HCT116 (cell line): ENCODE data around the gene MT3. TPM values are rescaled to one million over a fixed set of nuclear protein-coding genes. Genes with fewer than 3 reads are reported as not detected.

ENCODE experiments used
- ATAC-seq: fragments of 200-7000 bp; cut with Tn5 transposase; 2 replicates; pipeline ENCODE4 v1.9.1; 2020; ENCODE audit warnings: mild to moderate bottlenecking, moderate library complexity
- BruUV-seq: library from RNA; stranded (reverse); fragments of 400-500 nt; replicated peaks from 2 replicates; lab custom pipeline; 2021; lab: Mats Ljungman, UMichigan
- CTCF ChIA-PET: fragments of 300-600 bp; sonication (Branson Sonifier 250); formaldehyde crosslinking; loops from one replicate; lab custom pipeline; 2021; ENCODE audit warnings: antibody characterized with exemption; lab: Charles Lee
- POLR2A ChIA-PET: fragments of 300-600, 350-600 bp; sonication (Branson Sonifier 250); formaldehyde crosslinking; loops from one replicate; lab custom pipeline; 2021; ENCODE audit warnings: antibody characterized with exemption; lab: Charles Lee
- RAD21 ChIA-PET, 2 experiments: fragments of 300-600 bp; sonication (Branson Sonifier 250); formaldehyde crosslinking; loops; one replicate each; lab custom pipeline; 2023; ENCODE audit warnings: low total read pairs in 2 of 2; ENCODE audit not compliant: uncharacterized antibody in 2 of 2, unreplicated experiment in 2 of 2, low non-redundant PET in 1 of 2; lab: Charles Lee
- DNase-seq: peaks from one replicate; pipeline ENCODE4 v3.0.0-alpha.2; 2010; ENCODE audit warnings: low read depth, low spot score
- H2AFZ ChIP-seq: fragments of 200-600 bp; shearing (Covaris generic), sonication (generic); 2 replicates; pipeline ENCODE4 v1.6.1; 2017; ENCODE audit warnings: low read depth, mixed run types, mixed read lengths, antibody characterized with exemption, low read length; ENCODE audit not compliant: poor library complexity, severe bottlenecking
- H3K27ac ChIP-seq: 2 replicates; pipeline ENCODE4 v1.5.1; 2012; ENCODE audit warnings: low read depth, low read length
- H3K27me3 ChIP-seq: fragments of 200-600 bp; sonication (generic); 2 replicates; pipeline ENCODE4 v1.6.1; 2016; ENCODE audit warnings: mixed run types, low read length, mixed read lengths; ENCODE audit not compliant: insufficient read depth
- H3K36me3 ChIP-seq, 2 experiments: fragments of 200-500 bp in 1 of 2; fragments of 200-600 bp in 1 of 2; sonication (Bioruptor generic) in 1 of 2; sonication (generic) in 1 of 2; 2 replicates each; pipeline versions ENCODE4 v1.5.1 to v1.6.1; 2014 to 2016; ENCODE audit warnings: low read length in 2 of 2, inconsistent platforms in 1 of 2, mixed read lengths in 1 of 2, mixed run types in 1 of 2; ENCODE audit not compliant: insufficient read depth in 2 of 2, control insufficient read depth in 1 of 2
- H3K4me1 ChIP-seq, 2 experiments: fragments of 200-600 bp in 1 of 2; sonication (generic) in 1 of 2; 2 replicates each; pipeline versions ENCODE4 v1.5.1 to v1.6.1; 2012 to 2017; ENCODE audit warnings: low read length in 2 of 2, inconsistent platforms in 1 of 2, mild to moderate bottlenecking in 1 of 2, mixed read lengths in 1 of 2, mixed run types in 1 of 2, moderate library complexity in 1 of 2; ENCODE audit not compliant: insufficient read depth in 2 of 2, control insufficient read depth in 1 of 2
- H3K4me2 ChIP-seq: fragments of 200-600 bp; sonication (generic); 2 replicates; pipeline ENCODE4 v1.6.1; 2017; ENCODE audit warnings: mixed run types, low read length, mixed read lengths
- H3K4me3 ChIP-seq, 2 experiments: fragments of 200-600 bp in 1 of 2; sonication (generic) in 1 of 2; replicated peaks in 1 of 2; 2 replicates each; pipeline ENCODE4 v1.5.1; 2011 to 2016; ENCODE audit warnings: low read length in 2 of 2, control low read depth in 1 of 2, low read depth in 1 of 2, mild to moderate bottlenecking in 1 of 2, mixed read lengths in 1 of 2, mixed run types in 1 of 2
- H3K79me2 ChIP-seq: fragments of 200-600 bp; sonication (generic); 2 replicates; pipeline ENCODE4 v1.6.1; 2017; ENCODE audit warnings: mild to moderate bottlenecking, mixed run types, low read length, moderate library complexity, mixed read lengths; ENCODE audit not compliant: insufficient read depth
- H3K9ac ChIP-seq: fragments of 200-600 bp; sonication (generic); 2 replicates; pipeline ENCODE4 v1.6.1; 2016; ENCODE audit warnings: low read length, mixed read lengths
- H3K9me2 ChIP-seq: fragments of 200-600 bp; sonication (generic), shearing (Covaris generic); 2 replicates; pipeline ENCODE4 v1.6.1; 2017; ENCODE audit warnings: mixed run types, mild to moderate bottlenecking, moderate library complexity; ENCODE audit not compliant: insufficient read depth
- H3K9me3 ChIP-seq, 2 experiments: fragments of 200-500 bp in 1 of 2; fragments of 200-600 bp in 1 of 2; sonication (Bioruptor generic) in 1 of 2; sonication (generic) in 1 of 2; 2 replicates each; pipeline ENCODE4 v1.6.1; 2014 to 2017; ENCODE audit warnings: low read length in 2 of 2, mixed read lengths in 2 of 2, inconsistent platforms in 1 of 2, low read depth in 1 of 2, mild to moderate bottlenecking in 1 of 2, mixed run types in 1 of 2, moderate library complexity in 1 of 2; ENCODE audit not compliant: control insufficient read depth in 1 of 2, insufficient read depth in 1 of 2
- H4K20me1 ChIP-seq: fragments of 200-600 bp; sonication (generic), shearing (Covaris generic); 2 replicates; pipeline ENCODE4 v1.6.1; 2017; ENCODE audit warnings: mixed run types, mild to moderate bottlenecking, moderate library complexity; ENCODE audit not compliant: insufficient read depth
- CBX3 ChIP-seq: IDR thresholded peaks from 2 replicates; pipeline ENCODE4 v1.6.1; 2012; ENCODE audit warnings: low read depth
- CEBPB ChIP-seq: IDR thresholded peaks from 2 replicates; pipeline ENCODE4 v1.6.1; 2012; ENCODE audit warnings: low read depth
- CTCF ChIP-seq, 3 experiments: fragments of 200-600 bp in 1 of 3; sonication (generic) in 1 of 3; IDR thresholded peaks in 2 of 3; conservative IDR thresholded peaks in 1 of 3; 2 replicates each; pipeline ENCODE4 v1.5.1; 2012 to 2017; ENCODE audit warnings: low read depth in 2 of 3, low read length in 2 of 3, antibody characterized with exemption in 1 of 3, borderline replicate concordance in 1 of 3, control low read depth in 1 of 3, mild to moderate bottlenecking in 1 of 3, mixed read lengths in 1 of 3, mixed run types in 1 of 3, moderate library complexity in 1 of 3; ENCODE audit not compliant: insufficient read depth in 1 of 3
- EGR1 ChIP-seq: IDR thresholded peaks from 2 replicates; pipeline ENCODE4 v1.6.1; 2012; ENCODE audit warnings: low read depth
- EZH2phosphoT487 ChIP-seq: fragments of 200-600 bp; IDR thresholded peaks from 2 replicates; pipeline ENCODE4 v1.6.1; 2018; ENCODE audit warnings: antibody characterized with exemption, borderline replicate concordance
- FOSL1 ChIP-seq: IDR thresholded peaks from 2 replicates; pipeline ENCODE4 v1.6.1; 2012; ENCODE audit warnings: low read depth
- JUND ChIP-seq: IDR thresholded peaks from 2 replicates; pipeline ENCODE4 v1.6.1; 2012
- POLR2AphosphoS5 ChIP-seq: IDR thresholded peaks from 2 replicates; pipeline ENCODE4 v1.6.1; 2011; ENCODE audit warnings: mild to moderate bottlenecking, low read depth, low read length, moderate library complexity
- RAD21 ChIP-seq: IDR thresholded peaks from 2 replicates; pipeline ENCODE4 v1.6.1; 2012; ENCODE audit warnings: low read depth, mild to moderate bottlenecking
- SIN3A ChIP-seq: IDR thresholded peaks from 2 replicates; pipeline ENCODE4 v1.6.1; 2012; ENCODE audit warnings: low read depth
- SP1 ChIP-seq: IDR thresholded peaks from 2 replicates; pipeline ENCODE4 v1.6.1; 2012; ENCODE audit warnings: low read depth
- ZNF274 ChIP-seq: fragments of 200-500 bp; sonication (Bioruptor generic); IDR thresholded peaks from 2 replicates; pipeline ENCODE4 v1.6.1; 2014; ENCODE audit warnings: mild to moderate bottlenecking, low read depth, low read length, inconsistent platforms
- intact Hi-C: fragments of 100-400 bp; cut with micrococcal nuclease; formaldehyde crosslinking; loops from 2 replicates; pipeline ENCODE4 v1.10.0; 2022
- total RNA-seq: library from RNA; stranded (reverse); gene quantifications from one replicate; pipeline ENCODE4 v1.2.1, GENCODE V29; 2021; ENCODE audit not compliant: unreplicated experiment
- TF ChIP-seq, protein P1 (sequence below): IDR thresholded peaks from 2 replicates; pipeline ENCODE4 v1.6.1; 2012
- TF ChIP-seq, protein P2 (sequence below): IDR thresholded peaks from 2 replicates; pipeline ENCODE4 v1.6.1; 2012; ENCODE audit warnings: low read depth
- TF ChIP-seq, protein P3 (sequence below): IDR thresholded peaks from 2 replicates; pipeline ENCODE4 v1.6.1; 2012
- TF ChIP-seq, protein P4 (sequence below): IDR thresholded peaks from 2 replicates; pipeline ENCODE4 v1.6.1; 2011; ENCODE audit warnings: mild to moderate bottlenecking, low read length, moderate library complexity; ENCODE audit not compliant: insufficient replicate concordance; ENCODE audit errors: extremely low read depth

Gene MT3
- total RNA-seq, 1 experiment from 2014 or later = not detected

DNA sequence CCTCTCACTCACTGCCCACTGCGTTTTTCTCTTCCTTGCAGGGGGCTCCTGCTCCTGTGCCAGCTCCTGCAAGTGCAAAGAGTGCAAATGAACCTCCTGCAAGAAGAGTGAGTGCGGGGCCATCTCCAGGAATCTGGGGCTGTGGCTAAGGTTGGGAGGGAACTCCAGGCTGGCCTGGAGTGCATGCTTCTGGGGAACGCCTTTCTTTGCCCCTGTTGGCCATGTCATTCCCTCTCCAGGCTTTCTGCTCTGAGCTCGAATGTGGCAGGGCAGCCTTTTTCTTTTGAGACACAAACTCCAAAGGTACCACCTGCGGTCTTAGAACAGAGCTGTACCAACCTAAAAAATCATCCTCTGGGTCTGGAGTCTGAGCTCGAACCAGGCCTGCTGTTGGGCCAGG is 28.8 kb downstream of the MT3 start:
- Histone ChIP-seq H3K4me2 (no peak overlapping the region), H3K9me3 (no peaks in the 10 kb centered on the region), H4K20me1 (no peaks in the 10 kb centered on the region), H3K27me3 (no peaks in the 10 kb centered on the region), H3K9me2 (no peaks in the 10 kb centered on the region), H3K79me2 (no peaks in the 10 kb centered on the region), H3K36me3 (no peaks in the 10 kb centered on the region), H3K4me1 (peaks cover 15 to 23% of the 10 kb centered on the region in 2 experiments), H3K4me3 (no peak overlapping the region), H2AFZ (no peak overlapping the region), H3K9ac (no peak overlapping the region), H3K27ac (no peak overlapping the region)
- BruUV-seq = no TSS peak
- no peak for DNase-seq
- ChIA-PET POLR2A (interaction anchor here (1.4 to 16.1 kb wide), 3 partner anchors 7 to 11 kb away, joined by 3 to 344 read pairs (median 5); partner anchors contain the start of genes MT1E and MT2A), CTCF (no interaction called here), RAD21 (no interaction called here)
- intact Hi-C loops = no loop called here
- no peak for ATAC-seq
- TF ChIP-seq, protein P1, sequence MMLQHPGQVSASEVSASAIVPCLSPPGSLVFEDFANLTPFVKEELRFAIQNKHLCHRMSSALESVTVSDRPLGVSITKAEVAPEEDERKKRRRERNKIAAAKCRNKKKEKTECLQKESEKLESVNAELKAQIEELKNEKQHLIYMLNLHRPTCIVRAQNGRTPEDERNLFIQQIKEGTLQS = no peak
- TF ChIP-seq, protein P2, sequence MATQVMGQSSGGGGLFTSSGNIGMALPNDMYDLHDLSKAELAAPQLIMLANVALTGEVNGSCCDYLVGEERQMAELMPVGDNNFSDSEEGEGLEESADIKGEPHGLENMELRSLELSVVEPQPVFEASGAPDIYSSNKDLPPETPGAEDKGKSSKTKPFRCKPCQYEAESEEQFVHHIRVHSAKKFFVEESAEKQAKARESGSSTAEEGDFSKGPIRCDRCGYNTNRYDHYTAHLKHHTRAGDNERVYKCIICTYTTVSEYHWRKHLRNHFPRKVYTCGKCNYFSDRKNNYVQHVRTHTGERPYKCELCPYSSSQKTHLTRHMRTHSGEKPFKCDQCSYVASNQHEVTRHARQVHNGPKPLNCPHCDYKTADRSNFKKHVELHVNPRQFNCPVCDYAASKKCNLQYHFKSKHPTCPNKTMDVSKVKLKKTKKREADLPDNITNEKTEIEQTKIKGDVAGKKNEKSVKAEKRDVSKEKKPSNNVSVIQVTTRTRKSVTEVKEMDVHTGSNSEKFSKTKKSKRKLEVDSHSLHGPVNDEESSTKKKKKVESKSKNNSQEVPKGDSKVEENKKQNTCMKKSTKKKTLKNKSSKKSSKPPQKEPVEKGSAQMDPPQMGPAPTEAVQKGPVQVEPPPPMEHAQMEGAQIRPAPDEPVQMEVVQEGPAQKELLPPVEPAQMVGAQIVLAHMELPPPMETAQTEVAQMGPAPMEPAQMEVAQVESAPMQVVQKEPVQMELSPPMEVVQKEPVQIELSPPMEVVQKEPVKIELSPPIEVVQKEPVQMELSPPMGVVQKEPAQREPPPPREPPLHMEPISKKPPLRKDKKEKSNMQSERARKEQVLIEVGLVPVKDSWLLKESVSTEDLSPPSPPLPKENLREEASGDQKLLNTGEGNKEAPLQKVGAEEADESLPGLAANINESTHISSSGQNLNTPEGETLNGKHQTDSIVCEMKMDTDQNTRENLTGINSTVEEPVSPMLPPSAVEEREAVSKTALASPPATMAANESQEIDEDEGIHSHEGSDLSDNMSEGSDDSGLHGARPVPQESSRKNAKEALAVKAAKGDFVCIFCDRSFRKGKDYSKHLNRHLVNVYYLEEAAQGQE = no peak
- TF ChIP-seq CEBPB (no peak), CBX3 (no peak), EGR1 (no peak), EZH2phosphoT487 (no peak), RAD21 (no peak), CTCF (IDR thresholded peaks at IDR 0.05 in 2 of 3, conservative IDR thresholded peaks at IDR 0.05 in 1 of 3; ENCODE audit: borderline replicate concordance in 1 of 3, insufficient read depth in 1 of 3, low read depth in 2 of 3, low read length in 2 of 3) (no peak), FOSL1 (no peak), JUND (no peak), ZNF274 (no peak), SP1 (no peak), SIN3A (no peak), POLR2AphosphoS5 (no peak)
- TF ChIP-seq, protein P3, sequence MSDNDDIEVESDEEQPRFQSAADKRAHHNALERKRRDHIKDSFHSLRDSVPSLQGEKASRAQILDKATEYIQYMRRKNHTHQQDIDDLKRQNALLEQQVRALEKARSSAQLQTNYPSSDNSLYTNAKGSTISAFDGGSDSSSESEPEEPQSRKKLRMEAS = no peak
- TF ChIP-seq, protein P4, sequence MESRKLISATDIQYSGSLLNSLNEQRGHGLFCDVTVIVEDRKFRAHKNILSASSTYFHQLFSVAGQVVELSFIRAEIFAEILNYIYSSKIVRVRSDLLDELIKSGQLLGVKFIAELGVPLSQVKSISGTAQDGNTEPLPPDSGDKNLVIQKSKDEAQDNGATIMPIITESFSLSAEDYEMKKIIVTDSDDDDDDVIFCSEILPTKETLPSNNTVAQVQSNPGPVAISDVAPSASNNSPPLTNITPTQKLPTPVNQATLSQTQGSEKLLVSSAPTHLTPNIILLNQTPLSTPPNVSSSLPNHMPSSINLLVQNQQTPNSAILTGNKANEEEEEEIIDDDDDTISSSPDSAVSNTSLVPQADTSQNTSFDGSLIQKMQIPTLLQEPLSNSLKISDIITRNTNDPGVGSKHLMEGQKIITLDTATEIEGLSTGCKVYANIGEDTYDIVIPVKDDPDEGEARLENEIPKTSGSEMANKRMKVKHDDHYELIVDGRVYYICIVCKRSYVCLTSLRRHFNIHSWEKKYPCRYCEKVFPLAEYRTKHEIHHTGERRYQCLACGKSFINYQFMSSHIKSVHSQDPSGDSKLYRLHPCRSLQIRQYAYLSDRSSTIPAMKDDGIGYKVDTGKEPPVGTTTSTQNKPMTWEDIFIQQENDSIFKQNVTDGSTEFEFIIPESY = no peak
